ENCODE measurements around the gene NTN1.

NTN1 gene

GRCh38 chr17:9142772-9143494 is 121.6 kb downstream of the NTN1 start:
- Histone ChIP-seq H3K27me3 (ENCODE audit: control insufficient read depth, low read length) (no peaks in the 10 kb centered on the region), H4K20me1 (ENCODE audit: control insufficient read depth, insufficient read depth, low read depth, low read length) (no peaks in the 10 kb centered on the region), H3K36me3 (ENCODE audit: control insufficient read depth, low read length) (no peaks in the 10 kb centered on the region), H3K9me3 (ENCODE audit: control insufficient read depth, insufficient read depth, low read length) (no peaks in the 10 kb centered on the region), H3K4me2 (ENCODE audit: low read length) (no peak overlapping the region), H3K79me2 (ENCODE audit: control insufficient read depth, low read length) (no peaks in the 10 kb centered on the region), H3K4me1 (ENCODE audit: control insufficient read depth, low read length) (no peaks in the 10 kb centered on the region), H3K27ac (ENCODE audit: low read depth, low read length) (no peak overlapping the region), H3F3A (ENCODE audit: control insufficient read depth, insufficient read depth) (no peaks in the 10 kb centered on the region), H3K4me3 (ENCODE audit: low read length) (no peak overlapping the region), H3K9me2 (replicated peaks; ENCODE audit: control insufficient read depth, low read length) (no peaks in the 10 kb centered on the region)
- TF ChIP-seq EZH2phosphoT487 (IDR thresholded peaks at IDR 0.05; ENCODE audit: borderline replicate concordance, low read length): no peak
- no peak for TF ChIP-seq CTCF (IDR thresholded peaks at IDR 0.05; ENCODE audit: low read depth, low read length, poor library complexity, severe bottlenecking)

GRCh38 chr17:9144502-9145249 is 123.4 kb downstream of the NTN1 start:
- Histone ChIP-seq H3K4me2 (ENCODE audit: low read length) (no peak overlapping the region), H3K36me3 (ENCODE audit: control insufficient read depth, low read length) (no peaks in the 10 kb centered on the region), H3K9me2 (replicated peaks; ENCODE audit: control insufficient read depth, low read length) (no peaks in the 10 kb centered on the region), H3F3A (ENCODE audit: control insufficient read depth, insufficient read depth) (no peaks in the 10 kb centered on the region), H3K4me1 (ENCODE audit: control insufficient read depth, low read length) (no peaks in the 10 kb centered on the region), H3K27ac (ENCODE audit: low read depth, low read length) (no peak overlapping the region), H4K20me1 (ENCODE audit: control insufficient read depth, insufficient read depth, low read depth, low read length) (no peaks in the 10 kb centered on the region), H3K79me2 (ENCODE audit: control insufficient read depth, low read length) (no peaks in the 10 kb centered on the region), H3K9me3 (ENCODE audit: control insufficient read depth, insufficient read depth, low read length) (no peaks in the 10 kb centered on the region), H3K4me3 (ENCODE audit: low read length) (no peak overlapping the region), H3K27me3 (ENCODE audit: control insufficient read depth, low read length) (no peaks in the 10 kb centered on the region)
- TF ChIP-seq CTCF (IDR thresholded peaks at IDR 0.05; ENCODE audit: low read depth, low read length, poor library complexity, severe bottlenecking): no peak
- no peak for TF ChIP-seq EZH2phosphoT487 (IDR thresholded peaks at IDR 0.05; ENCODE audit: borderline replicate concordance, low read length)

- TF ChIP-seq EZH2phosphoT487 (IDR thresholded peaks at IDR 0.05; ENCODE audit: borderline replicate concordance, low read length): no peak
- TF ChIP-seq CTCF (IDR thresholded peaks at IDR 0.05; ENCODE audit: low read depth, low read length, poor library complexity, severe bottlenecking): no peak
- H3K9me3 ChIP-seq (ENCODE audit: control insufficient read depth, insufficient read depth, low read length): no peaks in the 10 kb centered on the region
- no peak overlapping the region for H3K4me2 ChIP-seq (ENCODE audit: low read length)
- H3F3A ChIP-seq (ENCODE audit: control insufficient read depth, insufficient read depth): no peaks in the 10 kb centered on the region
- no peak overlapping the region for H3K27ac ChIP-seq (ENCODE audit: low read depth, low read length)
- H4K20me1 ChIP-seq (ENCODE audit: control insufficient read depth, insufficient read depth, low read depth, low read length): no peaks in the 10 kb centered on the region
- no peaks in the 10 kb centered on the region for H3K4me1 ChIP-seq (ENCODE audit: control insufficient read depth, low read length)
- H3K9me2 ChIP-seq (replicated peaks; ENCODE audit: control insufficient read depth, low read length): no peaks in the 10 kb centered on the region
- H3K4me3 ChIP-seq (ENCODE audit: low read length): no peak overlapping the region
- H3K36me3 ChIP-seq (ENCODE audit: control insufficient read depth, low read length): no peaks in the 10 kb centered on the region
- H3K79me2 ChIP-seq (ENCODE audit: control insufficient read depth, low read length): no peaks in the 10 kb centered on the region
- H3K27me3 ChIP-seq (ENCODE audit: control insufficient read depth, low read length): no peaks in the 10 kb centered on the region
These were observed 124.8 kb downstream of the NTN1 start for GRCh38 chr17:9146064-9146463.

Measured in DOHH2 (cell line).